Eye (tissue), 1 donor: ENCODE data around the gene ADGRG1.

ENCODE experiments used
- DNase-seq: peaks from one replicate; pipeline ENCODE4 v3.0.0-alpha.2; 2015

The ADGRG1 gene

DNA sequence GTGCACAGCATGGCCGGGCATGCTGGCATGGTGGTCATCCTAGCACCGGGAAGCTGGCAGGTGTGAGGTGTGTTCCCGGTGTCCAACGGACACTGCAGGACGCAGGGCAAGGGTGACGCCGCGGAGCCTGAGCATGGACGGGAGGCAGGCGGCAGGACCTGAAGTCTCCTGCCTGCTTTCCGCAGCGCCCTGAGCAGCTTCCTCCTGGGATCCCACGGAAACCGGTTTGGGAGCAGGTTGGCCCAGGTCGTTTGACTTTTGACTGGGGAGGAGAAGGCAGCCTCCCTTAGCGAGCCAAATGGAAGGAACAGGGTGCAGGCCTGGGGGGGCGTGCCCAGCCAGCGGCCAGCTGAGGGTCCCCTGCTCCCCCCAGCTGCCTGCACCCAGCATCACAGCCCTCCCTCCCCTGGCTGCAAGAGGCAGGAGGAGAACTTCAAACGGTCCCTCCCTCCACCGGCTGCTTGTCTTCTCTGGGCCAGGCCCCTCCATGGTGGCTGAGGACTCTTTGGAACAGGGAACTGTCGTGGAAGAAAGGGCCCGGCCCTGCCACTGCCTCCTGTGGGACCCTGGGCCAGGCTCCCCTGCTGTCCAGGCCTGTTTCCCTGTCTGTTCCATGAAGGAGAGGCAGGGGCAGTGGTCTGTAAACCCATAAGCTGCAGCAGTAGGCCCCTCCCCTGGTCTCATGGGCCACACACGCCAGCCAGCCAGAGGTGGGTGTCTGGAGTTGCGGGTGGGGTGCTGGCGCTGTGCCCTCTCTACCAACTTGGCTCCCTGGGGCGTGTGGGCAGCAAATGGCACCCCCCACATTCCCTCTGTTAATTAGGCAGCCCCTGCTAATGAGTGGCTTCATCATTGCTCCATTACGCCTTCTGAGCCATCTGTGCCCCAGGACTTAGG is 7.8 kb upstream of the ADGRG1 start:
- peak; percentile 74 for DNase-seq

DNA sequence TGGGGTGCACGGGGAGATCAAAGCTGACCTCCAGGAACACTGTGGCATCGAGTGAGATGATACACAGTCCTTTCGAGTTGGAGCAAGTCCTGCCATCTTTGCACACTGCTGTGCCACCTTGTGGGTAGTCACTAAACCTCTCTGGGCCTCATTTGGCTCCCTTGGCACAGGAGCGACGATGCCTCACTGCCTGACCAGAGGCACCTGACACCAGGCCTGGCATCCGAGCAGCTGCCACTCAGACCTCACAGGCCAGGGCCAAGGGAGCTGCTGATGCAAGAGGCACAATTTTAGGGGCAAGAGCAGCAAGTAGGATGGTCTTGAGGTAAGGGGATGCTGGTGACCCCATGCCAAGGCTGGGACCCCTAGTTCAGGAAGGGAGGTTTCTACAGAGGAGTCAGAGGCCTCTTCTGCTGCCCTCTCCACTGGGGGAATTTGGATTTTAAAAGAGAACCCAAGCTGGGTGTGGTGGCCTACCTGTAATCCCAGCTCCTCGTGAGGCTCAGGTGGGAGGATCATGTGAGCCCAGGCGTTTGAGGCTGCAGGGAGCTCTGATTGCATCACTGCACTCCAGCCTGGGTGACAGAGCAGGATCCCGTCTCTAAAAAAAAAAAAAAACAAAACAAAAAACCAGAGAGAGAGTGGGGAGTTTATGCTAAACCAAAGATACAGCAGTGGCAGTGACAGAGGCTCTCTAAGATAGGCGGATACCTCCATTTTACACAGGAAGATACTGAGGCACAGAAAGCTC is 6.7 kb upstream of the ADGRG1 start:
- no peak for DNase-seq

DNA sequence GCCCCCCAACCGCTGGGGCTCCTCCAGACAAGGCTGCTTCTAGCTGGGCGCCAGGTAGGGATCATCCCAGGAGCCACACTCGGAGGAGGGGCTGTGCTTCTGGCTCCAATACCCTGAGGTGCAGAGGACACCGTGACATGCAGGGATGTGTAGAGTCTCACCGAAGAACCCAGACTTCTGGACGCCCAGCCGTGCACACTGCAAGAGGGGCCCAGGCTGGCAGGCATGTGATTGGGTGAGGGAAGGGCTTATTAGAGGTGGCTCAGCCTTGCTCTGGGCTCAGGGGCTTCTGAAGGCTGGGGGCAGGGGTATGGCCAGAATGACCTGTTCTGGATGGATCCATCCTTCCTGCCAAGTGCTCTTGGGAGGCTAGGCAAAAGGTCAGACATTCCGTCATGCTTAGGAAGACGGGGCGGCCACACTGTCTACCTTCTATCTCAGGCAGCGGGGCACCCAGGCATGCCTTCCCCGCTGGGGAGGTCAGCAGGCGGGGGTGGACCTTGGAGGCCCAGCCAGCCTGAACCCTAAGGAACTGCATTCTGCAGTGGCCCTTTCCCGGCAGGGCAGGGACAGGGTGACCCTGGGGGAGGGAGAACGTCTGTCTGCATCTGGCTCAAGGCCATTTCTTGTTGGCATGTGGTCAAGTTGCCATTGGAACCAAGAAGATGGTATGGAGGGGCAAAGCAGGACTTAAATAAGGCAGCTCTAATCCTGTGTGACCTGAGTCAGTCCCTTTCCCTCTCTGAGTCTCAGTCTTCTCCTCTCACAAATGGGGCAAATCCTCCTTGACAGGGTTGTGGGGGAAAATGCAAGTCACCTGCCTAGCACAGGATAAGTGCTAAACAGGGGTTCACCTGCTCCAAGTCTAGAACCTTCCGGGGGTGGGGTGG is 5.8 kb upstream of the ADGRG1 start:
- DNase-seq: no peak

DNA sequence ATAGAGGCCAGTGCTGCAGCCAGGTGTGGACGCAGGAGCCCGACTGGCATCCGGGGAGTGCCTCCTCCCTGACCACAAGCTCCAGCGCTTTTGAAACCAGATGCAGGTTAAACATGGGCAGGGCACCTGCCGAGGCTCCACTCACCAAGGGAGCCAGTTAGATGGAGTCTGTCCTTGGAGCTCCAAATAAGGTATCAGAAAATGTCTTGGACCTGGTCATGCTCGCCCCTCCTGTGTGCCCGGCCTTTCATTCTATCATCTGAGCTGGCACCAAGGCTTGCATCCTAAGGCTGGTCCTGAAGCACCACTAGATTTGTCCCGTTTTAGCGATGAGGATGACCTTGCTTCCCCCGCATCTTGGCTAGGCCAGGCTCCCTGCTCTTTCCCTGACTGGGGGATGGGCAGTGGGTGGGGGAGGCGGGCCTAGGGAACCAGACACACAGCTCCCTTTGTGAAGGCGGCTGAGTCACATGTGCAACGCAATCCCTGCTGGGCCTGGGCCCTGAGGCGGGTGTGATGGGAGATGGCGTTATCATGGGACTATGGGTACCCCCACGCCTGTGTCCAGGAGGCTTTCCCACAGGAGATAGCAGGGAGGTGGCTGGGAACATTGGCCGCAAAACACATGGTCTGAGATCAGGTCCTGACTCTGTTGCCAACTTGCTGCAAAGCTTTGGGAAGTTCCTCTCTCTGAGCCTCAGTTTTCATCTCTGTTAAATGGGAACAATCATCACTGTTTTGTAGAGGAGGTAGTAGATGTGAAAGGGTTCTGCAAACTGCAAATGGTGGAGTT is 5.0 kb upstream of the ADGRG1 start:
- no peak for DNase-seq

DNA sequence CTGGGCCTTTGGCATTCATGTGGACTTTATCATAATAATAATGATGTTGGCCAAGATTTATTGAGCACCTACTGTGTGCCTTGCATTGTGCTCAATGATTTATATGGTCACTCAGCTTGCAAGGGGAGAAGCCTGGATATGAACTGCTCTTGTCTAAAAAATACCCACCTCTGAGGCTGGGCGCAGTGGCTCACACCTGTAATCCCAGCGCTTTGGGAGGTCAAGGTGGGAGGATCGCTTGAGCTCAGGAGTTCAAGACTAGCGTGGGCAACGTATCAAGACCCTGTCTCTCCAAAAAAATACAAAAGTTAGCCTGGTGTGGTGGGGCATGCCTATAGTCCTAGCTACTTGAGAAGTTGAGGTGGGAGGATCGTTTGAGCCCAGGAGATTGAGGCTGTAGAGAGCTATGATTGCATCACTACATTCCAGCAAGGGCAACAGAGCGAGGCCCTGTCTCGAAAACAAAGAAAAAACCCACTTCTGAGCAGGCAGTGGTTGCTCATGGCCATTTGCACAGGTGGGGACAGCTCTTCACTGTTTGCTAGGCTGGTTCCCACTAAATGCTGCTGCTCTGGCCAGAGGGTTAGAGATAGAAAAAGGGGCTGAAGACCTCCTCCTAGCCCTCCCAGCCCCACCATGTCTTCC is 4.3 kb upstream of the ADGRG1 start:
- DNase-seq: no peak

DNA sequence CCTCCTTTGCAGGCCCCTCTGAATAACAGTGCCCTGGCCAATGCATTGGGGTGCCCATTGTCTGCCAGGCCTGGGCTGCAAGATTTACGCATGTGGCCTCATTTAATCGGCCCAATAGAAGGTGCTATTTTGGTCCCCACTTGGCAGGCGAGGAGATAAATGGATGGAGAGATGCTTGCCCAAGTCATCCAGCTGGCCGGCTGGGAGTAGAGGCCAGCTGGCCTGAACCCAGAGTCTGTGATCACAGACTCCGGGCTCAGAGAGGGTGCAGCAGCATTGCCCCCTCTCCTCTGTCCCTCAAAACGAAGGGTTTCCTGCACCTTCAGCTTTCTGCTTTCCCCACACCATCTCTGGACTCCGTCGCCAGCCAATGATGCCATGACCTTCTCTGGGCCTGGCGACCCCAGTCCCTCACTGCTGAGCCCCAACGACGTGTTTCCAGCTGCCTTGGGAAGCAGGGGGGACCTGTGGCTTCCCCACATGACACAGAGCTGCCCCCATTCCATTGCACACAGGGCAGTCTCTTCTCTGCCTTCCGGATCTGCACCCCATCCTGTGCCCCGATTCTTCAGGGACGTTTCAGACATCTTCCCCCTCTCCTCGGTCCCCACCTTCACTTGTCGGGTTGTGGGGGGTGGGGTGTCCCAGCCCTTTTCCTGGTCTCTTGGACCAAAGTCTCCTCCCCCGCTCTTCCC is 3.5 kb upstream of the ADGRG1 start:
- no peak for DNase-seq

DNA sequence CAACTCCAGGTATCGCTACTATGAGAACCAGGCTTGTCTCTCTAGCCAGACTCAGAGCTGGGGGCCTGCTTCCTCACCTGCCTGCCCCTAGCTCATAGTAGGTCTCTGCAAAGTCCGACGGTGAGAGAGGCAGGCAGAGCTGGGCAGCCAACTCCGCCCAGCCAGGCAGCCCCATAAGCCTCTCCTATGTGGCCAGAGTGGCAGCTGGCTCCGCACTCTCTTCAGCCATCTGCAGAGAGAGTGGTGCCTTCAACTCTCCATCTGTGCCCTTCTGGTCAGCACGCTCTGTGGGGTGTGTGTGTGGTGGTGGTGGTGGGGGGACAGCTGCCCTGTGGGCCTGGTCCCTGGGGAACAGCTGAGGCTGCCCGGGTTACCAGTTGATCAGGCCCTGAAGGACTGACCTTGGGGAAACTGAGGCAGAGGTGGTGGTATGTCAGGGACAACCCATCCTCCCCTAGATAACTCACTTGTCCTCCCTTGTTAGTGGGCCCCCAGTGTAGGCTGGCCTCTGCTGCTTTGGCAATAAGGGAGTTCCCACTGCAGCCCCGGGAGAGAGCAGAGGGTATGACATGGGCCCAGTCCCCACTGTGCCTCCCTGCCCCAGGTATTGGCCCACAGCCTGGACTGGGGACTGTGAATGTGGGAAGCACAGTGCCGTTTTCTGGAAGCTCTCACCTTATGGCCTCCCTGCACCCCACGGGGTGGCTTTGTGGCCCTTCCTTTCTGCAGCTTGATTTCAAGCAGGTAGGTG is 1.8 kb upstream of the ADGRG1 start:
- DNase-seq: no peak

DNA sequence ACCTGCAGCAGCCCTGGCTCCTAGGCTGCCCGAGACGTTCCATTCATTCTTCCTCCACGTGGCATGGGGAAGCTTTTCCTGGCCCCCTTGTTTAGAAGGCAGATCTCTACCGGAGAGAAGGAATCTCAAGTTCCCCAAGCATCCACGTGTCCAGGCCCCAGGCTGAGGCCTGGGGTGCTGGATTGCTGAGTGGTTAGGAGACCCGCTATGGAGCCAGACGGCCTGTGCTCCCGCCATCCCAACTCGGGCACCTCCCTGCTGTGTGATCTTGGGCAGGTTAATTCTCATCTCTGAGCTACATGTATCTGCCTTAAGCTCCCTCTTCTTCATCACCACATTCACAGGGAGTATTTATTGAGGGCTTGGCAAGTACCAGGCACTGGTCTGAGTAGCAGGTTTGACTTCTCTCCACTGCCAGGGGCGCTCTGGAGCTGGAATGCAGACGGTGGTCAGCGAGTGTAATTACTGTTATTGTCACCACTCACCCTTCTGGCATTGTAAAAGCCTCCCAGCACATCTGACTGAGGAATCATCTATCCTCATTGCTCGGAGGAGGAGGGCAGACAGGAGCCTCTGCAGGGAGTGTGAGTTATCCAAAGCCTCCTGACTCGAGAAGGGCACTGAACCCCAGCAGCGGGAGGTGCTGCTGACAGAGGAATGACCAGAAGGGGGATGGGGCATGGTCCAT is 1.1 kb upstream of the ADGRG1 start:
- DNase-seq: peak; percentile 62

DNA sequence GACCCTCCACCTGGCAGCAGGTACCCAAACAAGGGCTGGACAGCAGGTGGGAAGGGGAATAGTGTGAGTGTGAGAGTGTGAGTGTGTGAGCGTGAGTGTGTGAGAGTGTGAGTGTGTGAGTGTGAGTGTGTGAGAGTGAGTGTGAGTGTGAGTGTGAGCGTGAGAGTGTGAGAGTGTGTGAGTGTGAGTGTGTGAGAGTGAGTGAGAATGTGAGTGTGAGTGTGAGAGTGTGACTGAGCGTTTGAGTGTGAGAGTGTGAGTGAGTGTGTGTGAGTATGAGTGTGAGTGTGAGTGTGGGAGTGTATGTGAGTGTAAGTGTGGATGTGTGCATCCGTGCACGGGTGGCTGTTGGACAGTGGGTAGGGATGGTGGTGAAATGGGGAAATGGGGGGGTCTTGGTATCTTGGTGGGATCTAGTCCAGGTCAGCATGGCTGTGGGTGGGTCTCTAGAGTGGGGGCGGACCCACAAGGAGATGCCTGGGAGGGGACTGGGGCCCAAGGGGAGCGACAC is 408 bp downstream of the ADGRG1 start:
- DNase-seq: peak; percentile 48

DNA sequence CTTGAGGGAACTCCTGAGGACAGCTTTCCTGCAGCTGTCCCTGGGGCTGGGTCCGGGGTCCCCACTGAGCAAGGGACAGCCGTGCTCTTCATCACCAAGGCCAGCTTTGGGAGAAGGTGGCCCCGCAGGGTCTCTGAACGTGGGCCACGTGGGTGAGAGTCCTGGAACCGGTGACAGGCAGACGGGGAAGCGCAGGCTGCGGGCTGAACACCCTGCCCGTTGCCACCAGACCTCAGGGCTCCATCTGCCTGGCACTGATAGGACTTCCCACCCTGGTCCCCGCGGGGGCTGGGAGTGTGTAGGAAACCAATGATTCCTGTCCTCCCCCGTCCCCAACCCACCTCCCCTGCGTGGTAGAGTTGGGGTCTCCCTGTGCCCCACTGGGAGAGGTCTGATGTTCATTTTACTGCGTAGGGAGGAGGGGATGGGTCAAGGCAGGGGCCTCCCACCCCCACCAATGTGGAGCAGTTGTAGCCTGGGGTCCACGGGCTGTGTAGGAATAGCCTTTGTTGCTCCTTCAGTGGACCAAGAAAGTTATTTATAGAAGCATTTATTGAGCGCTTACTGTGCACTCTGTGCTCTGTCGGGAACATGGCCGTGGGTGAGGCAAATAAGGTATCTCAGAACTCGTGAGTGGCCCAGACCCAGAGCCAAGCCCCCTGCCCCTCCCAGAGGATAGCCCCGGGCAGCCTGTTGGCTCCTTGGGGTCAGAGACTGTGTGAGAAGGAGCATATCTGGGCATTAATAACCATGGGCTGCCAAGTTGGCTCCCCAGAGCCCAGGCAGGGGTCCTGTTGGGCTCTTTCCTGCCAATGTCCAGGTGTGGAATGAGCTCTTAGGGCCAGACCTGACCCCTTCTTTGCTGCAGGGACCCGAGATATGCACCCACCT is 1.3 kb downstream of the ADGRG1 start:
- DNase-seq: no peak

DNA sequence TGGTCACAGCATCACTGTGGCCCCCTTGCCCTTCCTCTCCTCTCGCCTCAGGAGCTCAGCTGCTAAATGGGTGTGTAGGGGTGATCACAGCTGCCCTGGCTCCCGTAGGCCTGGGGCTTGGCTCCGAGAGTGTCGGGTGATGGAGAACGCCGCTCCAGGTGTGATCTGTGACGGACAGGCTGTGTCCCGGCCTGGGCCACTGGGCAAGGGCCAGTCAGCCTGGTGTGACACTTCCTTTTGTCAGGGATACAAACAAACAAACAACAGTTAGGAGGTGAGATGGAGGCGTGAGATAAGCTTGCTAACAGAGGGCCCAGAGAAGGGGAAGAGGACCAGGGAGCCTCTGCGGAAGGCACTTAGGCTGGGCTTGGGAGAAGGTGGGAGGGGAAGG is 2.0 kb downstream of the ADGRG1 start:
- no peak for DNase-seq

DNA sequence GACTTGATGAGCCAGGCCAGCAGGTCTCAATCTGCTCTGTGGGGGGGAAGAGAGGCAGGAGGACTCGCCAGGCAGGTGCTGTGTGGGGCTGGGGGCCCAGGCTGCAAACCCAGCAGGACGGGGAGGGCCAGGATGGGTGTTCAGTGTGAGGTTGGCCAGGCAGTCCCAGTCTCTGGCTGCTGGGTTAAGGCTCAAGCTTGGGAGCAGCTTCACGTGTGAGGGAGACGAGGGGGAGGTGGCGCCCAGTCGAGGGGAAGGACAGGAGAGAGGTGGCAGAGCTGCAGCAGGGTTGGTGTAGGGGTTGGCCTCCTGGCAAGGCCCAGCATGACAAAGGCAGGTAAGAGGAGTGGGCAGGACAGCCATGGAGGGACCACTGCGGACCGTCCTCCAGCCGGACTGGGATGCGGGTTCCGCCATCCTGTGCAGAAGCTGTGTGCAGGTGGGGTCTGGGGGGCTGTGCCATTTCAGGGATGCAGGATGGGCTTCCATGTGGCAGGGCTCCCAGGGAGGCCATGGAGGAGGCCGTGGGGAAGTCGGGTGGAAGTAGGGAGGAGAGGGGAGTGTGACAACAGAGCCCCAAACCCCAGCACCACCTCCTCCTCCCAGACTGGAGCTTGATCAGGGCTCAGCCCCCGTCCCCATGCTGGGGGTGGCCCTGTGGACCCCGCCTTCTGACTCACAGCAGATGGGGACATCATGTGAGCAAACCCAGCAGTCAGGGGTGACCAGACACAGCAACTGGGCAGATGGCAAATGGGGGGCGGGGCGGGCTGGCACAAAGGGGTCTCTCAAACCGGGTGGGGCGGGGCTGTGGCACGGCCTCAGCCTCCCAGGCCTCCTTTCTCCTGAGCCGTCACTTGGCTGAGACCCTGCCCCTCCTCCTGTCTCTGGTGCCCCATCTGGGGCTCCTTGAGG is 2.8 kb downstream of the ADGRG1 start:
- DNase-seq: no peak

DNA sequence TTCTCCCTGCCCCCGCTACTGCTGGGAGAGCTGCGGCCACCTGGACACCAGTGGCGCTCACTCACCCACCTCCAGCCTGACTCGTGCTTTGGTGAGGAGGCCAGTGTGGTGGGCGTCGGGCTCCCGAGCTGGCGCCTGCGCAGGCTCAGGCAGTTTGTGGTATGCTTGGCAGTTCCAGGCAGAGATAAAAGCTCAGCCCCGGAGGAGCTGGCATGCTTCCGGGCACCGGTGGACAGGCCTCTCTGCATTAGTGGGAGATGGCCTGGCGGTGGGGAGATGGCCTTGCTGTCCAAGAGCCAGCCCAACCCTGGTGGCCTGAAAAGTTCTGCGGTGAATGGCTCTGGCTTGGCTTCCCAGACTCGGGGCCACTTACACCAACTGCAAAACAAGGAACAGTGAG is 4.1 kb downstream of the ADGRG1 start:
- DNase-seq: no peak

DNA sequence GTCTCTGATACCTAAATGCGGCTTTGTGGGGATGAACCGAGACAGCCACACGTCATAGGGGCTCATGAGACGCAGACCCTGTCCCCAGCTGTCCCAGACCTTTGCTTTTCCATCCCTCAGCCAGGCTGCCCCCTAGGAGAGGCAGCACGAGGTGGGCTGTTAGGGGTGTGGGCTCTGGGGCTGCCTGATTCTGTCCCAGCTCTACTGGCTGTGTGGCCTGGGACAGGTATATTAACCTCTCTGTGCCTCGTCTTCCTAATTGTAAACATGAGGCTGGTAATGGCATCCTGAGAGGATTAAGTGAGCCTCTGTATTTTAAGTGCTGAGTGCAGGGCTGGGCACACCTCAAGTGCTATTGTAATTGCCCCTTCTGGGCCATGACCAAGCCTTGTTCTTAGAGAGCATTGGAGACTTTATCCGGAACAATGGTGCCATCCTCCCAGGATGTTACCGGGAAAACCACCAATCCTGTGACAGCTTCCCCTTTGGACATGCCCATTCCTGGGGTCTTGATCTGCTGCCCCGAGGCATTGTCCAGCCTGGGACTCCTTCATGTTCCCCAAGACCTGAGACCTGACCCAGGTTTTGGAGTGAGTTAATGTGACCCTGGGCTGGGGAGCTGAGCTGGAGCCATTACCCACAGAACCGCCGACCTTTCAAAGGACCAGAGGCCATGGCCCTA is 5.1 kb downstream of the ADGRG1 start:
- no peak for DNase-seq

DNA sequence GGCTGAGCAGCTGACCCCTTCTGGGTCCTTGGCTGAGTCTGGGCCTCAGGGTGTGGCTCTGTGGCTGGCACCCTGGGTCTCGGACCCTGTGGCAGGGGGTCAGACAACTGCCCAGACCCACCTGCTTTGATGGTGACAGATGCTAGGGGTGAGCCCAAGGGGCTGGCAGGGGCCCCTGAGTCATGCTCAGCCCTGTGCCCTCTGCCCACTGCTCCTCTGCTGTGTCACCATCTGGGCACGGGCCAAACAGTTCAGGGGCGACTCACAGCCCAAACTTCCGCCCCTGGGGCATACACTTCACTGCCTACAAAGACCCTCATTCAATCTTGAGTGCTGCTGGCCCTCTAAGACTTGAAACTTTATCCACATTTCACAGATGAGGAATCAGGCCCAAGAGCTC is 5.7 kb downstream of the ADGRG1 start:
- DNase-seq: no peak

DNA sequence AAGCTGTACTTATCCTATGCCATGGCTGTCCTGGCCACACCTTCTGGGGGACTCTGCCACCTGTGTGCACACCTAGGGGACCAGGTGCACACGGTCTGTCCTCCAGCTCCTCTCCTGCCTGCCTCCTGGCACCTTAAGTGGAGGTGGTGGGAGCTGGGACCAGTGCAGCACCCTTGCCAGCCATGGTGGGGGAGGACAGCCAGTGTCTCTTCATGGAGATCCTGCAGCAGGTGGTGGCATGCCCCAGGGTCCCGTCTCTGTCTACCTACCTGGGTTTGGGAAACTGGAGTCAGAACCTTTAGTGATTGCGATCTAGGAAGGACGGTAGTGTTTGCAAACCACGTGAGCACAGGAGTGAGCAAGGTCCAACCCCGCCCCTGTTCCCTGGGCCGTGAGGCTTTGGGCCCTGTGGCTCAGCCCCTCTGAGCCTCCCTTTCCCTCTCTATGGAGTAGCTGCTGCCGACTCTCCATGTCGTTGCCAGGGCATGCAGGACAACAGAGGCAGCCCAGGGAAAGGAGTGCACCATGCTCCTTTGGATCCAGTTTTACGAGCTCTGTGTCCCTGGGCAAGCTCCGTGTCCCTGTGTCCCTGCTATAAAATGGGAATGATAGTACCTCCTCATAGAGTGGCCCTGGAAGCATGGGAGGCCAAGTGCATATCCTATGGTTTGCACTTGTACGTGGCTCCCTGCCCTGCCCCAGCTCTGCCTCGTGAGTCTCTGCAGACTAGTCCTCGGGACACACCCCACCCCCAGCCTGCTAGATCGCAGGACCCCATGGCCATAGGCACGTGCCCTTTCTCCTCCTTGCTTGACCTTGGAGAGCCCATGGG is 7.1 kb downstream of the ADGRG1 start:
- no peak for DNase-seq
